ENCODE data around the gene PIK3R2.
A peak's percentile ranks its signal among the peaks of the same experiment; 100 is the strongest.

The PIK3R2 gene

DNA sequence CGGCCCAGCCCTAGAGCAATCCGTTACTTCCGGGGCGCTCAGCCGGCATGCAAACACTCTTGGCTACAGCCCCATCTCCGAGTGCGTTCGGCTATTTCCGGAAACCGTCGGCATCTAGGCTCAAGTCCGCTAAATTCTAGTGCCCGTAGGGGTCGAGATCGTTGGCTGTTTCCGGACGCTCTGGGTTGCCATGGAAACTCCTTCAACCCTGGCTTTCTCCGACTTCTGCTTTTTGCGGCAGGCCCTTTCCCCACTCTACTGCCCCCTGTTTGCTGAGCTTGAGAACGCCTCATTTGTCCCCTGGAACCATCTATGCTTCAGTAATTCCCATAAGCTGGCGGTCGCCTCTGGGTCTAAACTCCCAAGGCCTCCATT is 534 bp upstream of the PIK3R2 start:
- Mint-ChIP-seq H3K27me3 (ENCODE audit: low read depth) (no peaks in the 10 kb centered on the region), H3K36me3 (ENCODE audit: low read depth) (peaks cover 11% of the 10 kb centered on the region), H3K4me3 (peak overlapping the region; percentile 83 to 87 (median 86)), H3K4me1 (peaks cover 23% of the 10 kb centered on the region), H3K9me3 (no peaks in the 10 kb centered on the region), H3K27ac (peak overlapping the region; percentile 96 to 98 (median 97))
- TF ChIP-seq CTCF (IDR thresholded peaks at IDR 0.05; ENCODE audit: unreplicated experiment in 3 of 3), result peak; percentile 70 to 85 (median 80)

- Mint-ChIP-seq H3K36me3 (ENCODE audit: low read depth) (peaks cover 8% of the 10 kb centered on the region), H3K4me1 (peaks cover 23% of the 10 kb centered on the region), H3K27ac (peak overlapping the region; percentile 73 to 84 (median 80)), H3K9me3 (no peaks in the 10 kb centered on the region), H3K4me3 (peak overlapping the region; percentile 87 to 91 (median 91)), H3K27me3 (ENCODE audit: low read depth) (no peaks in the 10 kb centered on the region)
- no peak for TF ChIP-seq CTCF (IDR thresholded peaks at IDR 0.05; ENCODE audit: unreplicated experiment in 3 of 3)
These were observed 682 bp downstream of the PIK3R2 start for GRCh38 chr19:18153556-18154134.

DNA sequence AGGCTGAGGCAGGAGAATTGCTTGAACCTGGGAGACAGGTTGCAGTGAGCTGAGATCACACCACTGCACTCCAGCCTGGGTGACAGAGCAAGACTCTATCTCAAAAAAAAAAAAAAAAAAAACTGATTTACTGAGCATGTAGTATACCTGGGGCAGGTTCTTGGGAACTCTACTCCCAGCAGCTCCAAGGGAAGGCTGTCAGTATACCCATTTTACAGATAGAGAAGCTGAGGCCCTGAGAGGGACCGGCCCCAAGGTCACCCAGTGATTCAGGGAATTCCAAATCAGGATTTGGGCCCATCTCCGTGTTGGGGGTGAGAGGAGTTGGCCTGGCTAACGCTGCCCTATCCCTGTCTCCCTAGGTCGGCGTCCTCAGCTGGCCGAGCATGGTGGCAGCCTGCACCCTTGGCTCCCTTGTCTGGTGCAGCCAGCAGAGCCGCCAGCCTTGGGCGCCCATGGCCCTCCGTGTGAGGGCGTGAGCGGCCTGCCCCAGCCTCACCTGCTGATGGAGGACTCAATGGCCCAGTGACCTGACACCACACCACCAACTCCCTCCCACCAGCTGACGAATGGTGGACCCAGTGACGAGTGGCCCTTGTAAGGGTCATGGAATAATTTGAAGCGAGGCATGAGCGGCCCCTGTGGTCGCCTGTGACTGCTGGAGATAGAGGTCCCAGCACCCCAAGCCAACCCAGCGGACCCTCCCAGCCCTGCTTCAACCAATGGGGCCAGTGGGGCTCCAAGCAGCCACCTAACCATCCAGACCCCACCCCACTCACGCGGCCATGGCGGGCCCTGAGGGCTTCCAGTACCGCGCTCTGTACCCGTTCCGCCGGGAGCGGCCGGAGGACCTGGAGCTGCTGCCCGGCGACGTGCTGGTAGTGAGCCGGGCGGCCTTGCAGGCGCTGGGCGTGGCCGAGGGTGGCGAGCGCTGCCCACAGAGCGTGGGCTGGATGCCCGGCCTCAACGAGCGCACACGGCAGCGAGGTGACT is 2.4 kb downstream of the PIK3R2 start:
- Mint-ChIP-seq H3K9me3 (no peaks in the 10 kb centered on the region), H3K36me3 (ENCODE audit: low read depth) (peaks cover 10% of the 10 kb centered on the region), H3K27me3 (ENCODE audit: low read depth) (no peaks in the 10 kb centered on the region), H3K27ac (no peak overlapping the region), H3K4me1 (peaks cover 25% of the 10 kb centered on the region), H3K4me3 (peak overlapping the region; percentile 60 to 87 (median 68))
- TF ChIP-seq CTCF (IDR thresholded peaks at IDR 0.05; ENCODE audit: unreplicated experiment in 3 of 3), result no peak

DNA sequence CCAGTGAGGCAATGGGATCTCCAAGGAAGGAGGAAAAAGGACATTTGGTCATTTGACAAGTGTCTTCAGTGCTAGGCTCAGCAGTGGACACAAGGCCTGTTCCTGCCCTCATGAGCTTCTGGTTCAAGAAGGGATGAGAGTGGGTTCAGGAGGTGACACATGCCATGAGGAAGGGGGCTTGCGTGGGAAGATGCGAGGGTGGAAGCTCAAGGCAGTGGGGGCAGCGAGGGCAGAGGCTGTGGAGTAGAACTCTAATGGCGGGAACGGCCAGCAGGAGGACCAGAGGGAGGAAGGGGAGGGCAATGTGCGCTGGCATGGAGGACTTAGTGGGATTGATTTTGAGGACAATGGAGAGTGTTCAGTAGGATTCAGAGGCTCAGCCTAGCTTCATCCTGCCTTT is 3.3 kb downstream of the PIK3R2 start:
- no peak for TF ChIP-seq CTCF (IDR thresholded peaks at IDR 0.05; ENCODE audit: unreplicated experiment in 3 of 3)
- no peaks in the 10 kb centered on the region for H3K9me3 Mint-ChIP-seq
- no peaks in the 10 kb centered on the region for H3K27me3 Mint-ChIP-seq (ENCODE audit: low read depth)
- peak overlapping the region; percentile 34 to 53 (median 39) for H3K4me3 Mint-ChIP-seq
- peaks cover 11% of the 10 kb centered on the region for H3K36me3 Mint-ChIP-seq (ENCODE audit: low read depth)
- peak overlapping the region; percentile 73 to 86 (median 82) for H3K27ac Mint-ChIP-seq
- peaks cover 27% of the 10 kb centered on the region for H3K4me1 Mint-ChIP-seq

GRCh38 chr19:18156841-18157464 is 4.0 kb downstream of the PIK3R2 start:
- peaks cover 11% of the 10 kb centered on the region for H3K36me3 Mint-ChIP-seq (ENCODE audit: low read depth)
- H3K4me1 Mint-ChIP-seq, result peaks cover 27% of the 10 kb centered on the region
- no peak for TF ChIP-seq CTCF (IDR thresholded peaks at IDR 0.05; ENCODE audit: unreplicated experiment in 3 of 3)
- H3K27ac Mint-ChIP-seq, result peak overlapping the region; percentile 73 to 86 (median 82)
- no peaks in the 10 kb centered on the region for H3K27me3 Mint-ChIP-seq (ENCODE audit: low read depth)
- H3K4me3 Mint-ChIP-seq, result peak overlapping the region in 2 of 3 experiments; percentile 31 to 34
- H3K9me3 Mint-ChIP-seq, result no peaks in the 10 kb centered on the region
